GM23338 (cell line): ENCODE results near the gene GHRH. TPM values are rescaled to one million over a fixed set of nuclear protein-coding genes. Genes with fewer than 3 reads are reported as not detected.

ENCODE experiments used
- ATAC-seq: fragments of 200-7000 bp; cut with Tn5 transposase; 3 replicates; pipeline ENCODE4 v1.9.1; 2020
- DNase-seq: peaks from one replicate; pipeline ENCODE4 v3.0.0-alpha.2; 2015; ENCODE audit warnings: low spot score
- H2AFZ ChIP-seq: fragments of 200-600 bp; sonication (generic); 2 replicates; pipeline ENCODE4 v1.8.0; 2016; ENCODE audit warnings: antibody characterized with exemption, mild to moderate bottlenecking, moderate library complexity
- H3F3A ChIP-seq: fragments of 200-600 bp; sonication (generic); replicated peaks from 2 replicates; pipeline ENCODE4 v1.8.0; 2017; ENCODE audit warnings: antibody characterized with exemption, mixed run types, low read depth
- H3K27ac ChIP-seq: fragments of 200-600 bp; sonication (generic); 2 replicates; pipeline ENCODE4 v1.6.1; 2016; ENCODE audit warnings: low read depth
- H3K27me3 ChIP-seq: fragments of 200-600 bp; sonication (generic); 2 replicates; pipeline ENCODE4 v1.8.0; 2016; ENCODE audit warnings: mild to moderate bottlenecking, mixed run types, moderate library complexity; ENCODE audit not compliant: insufficient read depth
- H3K36me3 ChIP-seq: fragments of 200-600 bp; sonication (generic); 2 replicates; pipeline ENCODE4 v1.8.0; 2016; ENCODE audit warnings: mild to moderate bottlenecking; ENCODE audit not compliant: insufficient read depth
- H3K4me1 ChIP-seq: fragments of 200-600 bp; sonication (generic); 2 replicates; pipeline ENCODE4 v1.8.0; 2016; ENCODE audit warnings: mild to moderate bottlenecking, moderate library complexity; ENCODE audit not compliant: insufficient read depth
- H3K4me2 ChIP-seq: fragments of 200-600 bp; sonication (generic); 2 replicates; pipeline ENCODE4 v1.7.1; 2017; ENCODE audit warnings: mixed run types
- H3K4me3 ChIP-seq: fragments of 200-600 bp; sonication (generic); 2 replicates; pipeline ENCODE4 v1.6.1; 2016; ENCODE audit warnings: mixed run types
- H3K79me2 ChIP-seq: fragments of 200-600 bp; sonication (generic); replicated peaks from 2 replicates; pipeline ENCODE4 v1.8.0; 2017; ENCODE audit warnings: mild to moderate bottlenecking; ENCODE audit not compliant: insufficient read depth
- H3K9me2 ChIP-seq: fragments of 200-600 bp; sonication (generic); 2 replicates; pipeline ENCODE4 v1.8.0; 2017; ENCODE audit not compliant: insufficient read depth
- H4K20me1 ChIP-seq: fragments of 200-600 bp; sonication (generic); replicated peaks from 2 replicates; pipeline ENCODE4 v1.8.0; 2017; ENCODE audit warnings: mild to moderate bottlenecking; ENCODE audit not compliant: insufficient read depth
- H3K27ac Mint-ChIP-seq: 2 replicates; pipeline ENCODE4 v1.8.0; 2020; ENCODE audit warnings: inconsistent platforms, mild to moderate bottlenecking, moderate library complexity, mixed read lengths
- H3K27me3 Mint-ChIP-seq: 3 replicates; pipeline ENCODE4 v1.8.0; 2022; ENCODE audit warnings: low read depth, mild to moderate bottlenecking, moderate library complexity, mixed read lengths, inconsistent platforms; ENCODE audit not compliant: insufficient read depth, poor library complexity
- H3K36me3 Mint-ChIP-seq: 3 replicates; pipeline ENCODE4 v1.8.0; 2021; ENCODE audit warnings: low read depth, mild to moderate bottlenecking, inconsistent platforms, moderate library complexity, mixed read lengths
- H3K4me1 Mint-ChIP-seq: 3 replicates; pipeline ENCODE4 v1.8.0; 2020; ENCODE audit warnings: mild to moderate bottlenecking, inconsistent platforms, mixed read lengths
- H3K4me3 Mint-ChIP-seq: 3 replicates; pipeline ENCODE4 v1.8.0; 2021; ENCODE audit warnings: moderate library complexity, mild to moderate bottlenecking, inconsistent platforms, mixed read lengths
- H3K9me3 Mint-ChIP-seq: 3 replicates; pipeline ENCODE4 v1.8.0; 2020; ENCODE audit warnings: moderate library complexity, mild to moderate bottlenecking, inconsistent platforms, mixed read lengths
- CREB1 ChIP-seq: fragments of 250-450 bp; sonication (Bioruptor Pico); IDR thresholded peaks from 2 replicates; pipeline ENCODE4 v1.5.0; 2020; ENCODE audit warnings: low read depth, mild to moderate bottlenecking, moderate library complexity
- CTCF ChIP-seq, 2 experiments: fragments of 200-600 bp in 1 of 2; sonication (generic) in 1 of 2; conservative IDR thresholded peaks; 2 replicates each; pipeline versions ENCODE4 v1.5.1 to v1.6.1; 2016 to 2017; ENCODE audit warnings: antibody characterized with exemption in 2 of 2, low read depth in 2 of 2, mild to moderate bottlenecking in 2 of 2, moderate library complexity in 1 of 2
- ETS1 ChIP-seq: IDR thresholded peaks from 2 replicates; pipeline ENCODE4 v1.6.1; 2016; ENCODE audit warnings: antibody characterized with exemption
- EZH2 ChIP-seq: fragments of 200-600 bp; sonication (generic); IDR thresholded peaks from one replicate; pipeline ENCODE4 v1.8.0; 2017; ENCODE audit warnings: antibody characterized with exemption, mild to moderate bottlenecking, low read depth; ENCODE audit not compliant: unreplicated experiment
- EZH2phosphoT487 ChIP-seq: fragments of 200-600 bp; sonication (generic); IDR thresholded peaks from one replicate; pipeline ENCODE4 v1.8.1; 2018; ENCODE audit warnings: antibody characterized with exemption; ENCODE audit not compliant: unreplicated experiment
- JUNB ChIP-seq: IDR thresholded peaks from one replicate; pipeline ENCODE4 v1.6.1; 2016; ENCODE audit warnings: antibody characterized with exemption; ENCODE audit not compliant: unreplicated experiment
- NANOG ChIP-seq: IDR thresholded peaks from 2 replicates; pipeline ENCODE4 v1.6.1; 2016; ENCODE audit warnings: antibody characterized with exemption, borderline replicate concordance
- POLR2AphosphoS5 ChIP-seq: IDR thresholded peaks from 2 replicates; pipeline ENCODE4 v1.6.1; 2016; ENCODE audit warnings: antibody characterized with exemption, low read depth
- REST ChIP-seq: IDR thresholded peaks from one replicate; pipeline ENCODE4 v1.6.1; 2018; ENCODE audit warnings: antibody characterized with exemption; ENCODE audit not compliant: unreplicated experiment
- STAT1 ChIP-seq: IDR thresholded peaks from one replicate; pipeline ENCODE4 v1.6.1; 2016; ENCODE audit warnings: antibody characterized with exemption; ENCODE audit not compliant: unreplicated experiment
- ZNF114 ChIP-seq: fragments of 250-450 bp; sonication (Bioruptor Pico); IDR thresholded peaks from 2 replicates; pipeline ENCODE4 v1.5.0; 2020; ENCODE audit warnings: mild to moderate bottlenecking, moderate library complexity
- ZNF331 ChIP-seq: fragments of 250-450 bp; sonication (Bioruptor Pico); IDR thresholded peaks from 2 replicates; pipeline ENCODE4 v1.5.0; 2020; ENCODE audit warnings: low read depth, mild to moderate bottlenecking, moderate library complexity
- ZNF462 ChIP-seq: fragments of 250-450 bp; sonication (Bioruptor Pico); IDR thresholded peaks from 2 replicates; pipeline ENCODE4 v1.5.0; 2020; ENCODE audit warnings: mild to moderate bottlenecking, moderate library complexity
- polyA plus RNA-seq: library from polyadenylated mRNA; unstranded; fragments of >200 nt; fragmentation: Nextera tagmentation; extraction: Ambion mirVana; gene quantifications from 2 replicates; pipeline ENCODE4 v1.2.1, GENCODE V29; 2016
- total RNA-seq: library from RNA; depleted of rRNA; stranded (reverse); fragments of >200 nt; shearing (Covaris generic); gene quantifications from 2 replicates; pipeline ENCODE4 v1.2.3, GENCODE V29; 2014

The GHRH gene
- total and polyA plus RNA-seq, 2 experiments from 2014 or later, result 0.40 TPM; not detected in 1

GRCh38 chr20:37273988-37274387 lies 12.4 kb upstream of the GHRH start:
- no peak overlapping the region for H2AFZ ChIP-seq
- ATAC-seq (no peak), DNase-seq (no peak)
- H3K4me3 ChIP-seq, result no peak overlapping the region
- H3K79me2 ChIP-seq, result no peaks in the 10 kb centered on the region
- H3K9me3 Mint-ChIP-seq, result peaks cover 11% of the 10 kb centered on the region; the same call in 2 of the 3 replicates
- TF ChIP-seq ZNF462 (CRISPR knock-in tag) (no peak), EZH2 (no peak), REST (no peak), EZH2phosphoT487 (no peak), POLR2AphosphoS5 (no peak), NANOG (no peak), JUNB (no peak), STAT1 (no peak), ETS1 (no peak), ZNF331 (CRISPR knock-in tag) (no peak), CREB1 (no peak), CTCF (conservative IDR thresholded peaks at IDR 0.05; ENCODE audit: low read depth in 2 of 2) (no peak), ZNF114 (no peak)
- no peaks in the 10 kb centered on the region for H3F3A ChIP-seq
- H3K4me2 ChIP-seq, result no peak overlapping the region
- H3K27me3 ChIP-seq, result no peaks in the 10 kb centered on the region
- no peak overlapping the region for H3K27ac ChIP-seq
- no peak overlapping the region for H3K27ac Mint-ChIP-seq
- no peaks in the 10 kb centered on the region for H4K20me1 ChIP-seq
- peaks cover 10% of the 10 kb centered on the region for H3K27me3 Mint-ChIP-seq
- H3K4me3 Mint-ChIP-seq, result no peak overlapping the region
- H3K4me1 ChIP-seq, result 0 out of 2 replicates have a peak, but pooled peaks cover 3% of the 10 kb centered on the region
- peaks cover 4% of the 10 kb centered on the region; the same call in 2 of the 3 replicates for H3K36me3 Mint-ChIP-seq
- peaks cover 12% of the 10 kb centered on the region for H3K4me1 Mint-ChIP-seq
- no peaks in the 10 kb centered on the region for H3K9me2 ChIP-seq
- no peaks in the 10 kb centered on the region for H3K36me3 ChIP-seq
